Right lobe of liver (tissue), 4 donors: ENCODE measurements around the gene DAO.

Experiments used
- POLR2A ChIP-seq: fragments of 450-650 bp; IDR thresholded peaks from one replicate; pipeline ENCODE4 v1.6.1; 2017; ENCODE audit warnings: antibody characterized with exemption, mild to moderate bottlenecking
- TF ChIP-seq, protein P1 (sequence below), 4 donors: fragments of 200-600 bp in 3 of 4; fragments of 450-650 bp in 1 of 4; IDR thresholded peaks; one replicate each; pipeline versions ENCODE4 v1.5.1 to v1.8.0; 2016 to 2022; ENCODE audit warnings: antibody characterized with exemption in 4 of 4, mild to moderate bottlenecking in 2 of 4
- donor health status: DM: no; HTN: no; CAD: no.
- donor health status: DM: no; HTN: no; CAD: no.
- donor health status: DM: no; HTN: yes; CAD: no.

DNA sequence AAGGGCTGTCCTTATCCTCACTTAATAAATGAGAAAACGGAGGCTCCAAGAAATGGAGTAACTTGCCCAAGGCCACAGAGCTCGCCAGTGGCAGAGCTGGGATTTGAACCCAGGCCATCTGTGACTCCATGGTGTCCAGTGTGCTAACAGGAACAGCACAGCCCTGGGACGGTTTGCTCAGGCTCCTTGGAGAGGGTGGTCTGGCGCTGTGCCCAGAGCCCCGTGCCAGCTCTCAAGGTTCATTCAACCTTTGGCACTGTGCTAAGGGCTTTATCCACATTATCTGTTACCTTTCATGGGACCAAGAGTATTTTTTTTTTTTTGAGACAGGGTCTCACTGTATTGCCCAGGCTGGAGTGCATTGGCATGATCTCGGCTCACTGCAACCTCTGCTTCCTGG is 8.1 kb downstream of the DAO start:
- TF ChIP-seq, protein P1, sequence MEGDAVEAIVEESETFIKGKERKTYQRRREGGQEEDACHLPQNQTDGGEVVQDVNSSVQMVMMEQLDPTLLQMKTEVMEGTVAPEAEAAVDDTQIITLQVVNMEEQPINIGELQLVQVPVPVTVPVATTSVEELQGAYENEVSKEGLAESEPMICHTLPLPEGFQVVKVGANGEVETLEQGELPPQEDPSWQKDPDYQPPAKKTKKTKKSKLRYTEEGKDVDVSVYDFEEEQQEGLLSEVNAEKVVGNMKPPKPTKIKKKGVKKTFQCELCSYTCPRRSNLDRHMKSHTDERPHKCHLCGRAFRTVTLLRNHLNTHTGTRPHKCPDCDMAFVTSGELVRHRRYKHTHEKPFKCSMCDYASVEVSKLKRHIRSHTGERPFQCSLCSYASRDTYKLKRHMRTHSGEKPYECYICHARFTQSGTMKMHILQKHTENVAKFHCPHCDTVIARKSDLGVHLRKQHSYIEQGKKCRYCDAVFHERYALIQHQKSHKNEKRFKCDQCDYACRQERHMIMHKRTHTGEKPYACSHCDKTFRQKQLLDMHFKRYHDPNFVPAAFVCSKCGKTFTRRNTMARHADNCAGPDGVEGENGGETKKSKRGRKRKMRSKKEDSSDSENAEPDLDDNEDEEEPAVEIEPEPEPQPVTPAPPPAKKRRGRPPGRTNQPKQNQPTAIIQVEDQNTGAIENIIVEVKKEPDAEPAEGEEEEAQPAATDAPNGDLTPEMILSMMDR (IDR thresholded peaks at IDR 0.05), result no peak
- no peak for TF ChIP-seq POLR2A
